HG03520 (cell line): ENCODE results near the gene PLXNB1.
"Not testable (repeated sequence)": the region's sequence is repeated elsewhere in the genome, so short reads cannot be mapped to it uniquely, and the experiment has no call there.

Experiments used
- ATAC-seq: cut with Tn5 transposase; IDR thresholded peaks from one replicate; pipeline ENCODE4 v1.9.1; 2021; ENCODE audit warnings: mild to moderate bottlenecking, moderate library complexity; ENCODE audit not compliant: unreplicated experiment

Gene PLXNB1

GRCh38 chr3:48405971-48406370 is 23.9 kb downstream of the PLXNB1 start:
- no peak for ATAC-seq

GRCh38 chr3:48405343-48405881 is 24.5 kb downstream of the PLXNB1 start:
- ATAC-seq: no peak

GRCh38 chr3:48404440-48405342 is 25.2 kb downstream of the PLXNB1 start:
- no peak for ATAC-seq

- ATAC-seq: no peak
Observed at GRCh38 chr3:48403533-48404439, 26.1 kb downstream of the PLXNB1 start.

- no peak for ATAC-seq
Observed at GRCh38 chr3:48402907-48403306, 27.0 kb downstream of the PLXNB1 start.

- ATAC-seq: no peak
Observed at GRCh38 chr3:48402281-48402732, 27.6 kb downstream of the PLXNB1 start.

GRCh38 chr3:48401434-48401901 is 28.4 kb downstream of the PLXNB1 start:
- ATAC-seq: not testable (repeated sequence)

- no peak for ATAC-seq
Observed at GRCh38 chr3:48400824-48401433, 29.0 kb downstream of the PLXNB1 start.

GRCh38 chr3:48399387-48400172 is 30.3 kb downstream of the PLXNB1 start:
- no peak for ATAC-seq

GRCh38 chr3:48398701-48399386 is 31.0 kb downstream of the PLXNB1 start:
- ATAC-seq: no peak

GRCh38 chr3:48397767-48398681 is 31.9 kb downstream of the PLXNB1 start:
- no peak for ATAC-seq

GRCh38 chr3:48395714-48396113 is 34.2 kb downstream of the PLXNB1 start:
- ATAC-seq: no peak

- no peak for ATAC-seq
Observed at GRCh38 chr3:48394391-48394790, 35.5 kb downstream of the PLXNB1 start.

- no peak for ATAC-seq
Observed at GRCh38 chr3:48388966-48389365, 40.9 kb downstream of the PLXNB1 start.

- ATAC-seq: no peak
Observed at GRCh38 chr3:48387634-48388033, 42.3 kb downstream of the PLXNB1 start.

GRCh38 chr3:48372862-48373435 is 56.9 kb downstream of the PLXNB1 start:
- no peak for ATAC-seq

- ATAC-seq: no peak
Observed at GRCh38 chr3:48372377-48372770, 57.5 kb downstream of the PLXNB1 start.
